Eye (tissue), 1 donor: ENCODE results near the gene DENND1A.
"Not testable (repeated sequence)": the region's sequence is repeated elsewhere in the genome, so short reads cannot be mapped to it uniquely, and the experiment has no call there.

Experiments
- DNase-seq: peaks from one replicate; pipeline ENCODE4 v3.0.0-alpha.2; 2015

DENND1A gene

DNA sequence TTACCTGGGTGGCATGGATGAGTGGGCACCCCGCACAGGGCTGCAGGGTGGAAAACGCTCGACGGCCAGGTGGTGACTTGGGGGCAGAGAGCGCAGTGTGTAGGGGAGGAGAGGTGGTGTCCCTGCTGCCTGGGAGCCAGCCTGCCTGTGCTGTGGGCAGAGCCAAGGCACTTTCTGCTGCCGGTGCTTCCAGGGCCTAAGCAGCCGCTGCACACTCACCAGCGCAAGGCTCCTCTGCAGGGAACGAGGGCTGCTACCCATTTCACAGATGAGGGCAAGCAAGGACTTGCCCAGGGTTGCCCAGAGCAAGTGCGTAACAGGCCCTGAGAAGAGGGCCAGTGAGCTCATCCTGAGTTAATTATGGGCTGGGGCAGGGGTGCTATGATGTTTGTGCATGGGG, 511.4 kb downstream of the DENND1A start:
- no peak for DNase-seq

DNA sequence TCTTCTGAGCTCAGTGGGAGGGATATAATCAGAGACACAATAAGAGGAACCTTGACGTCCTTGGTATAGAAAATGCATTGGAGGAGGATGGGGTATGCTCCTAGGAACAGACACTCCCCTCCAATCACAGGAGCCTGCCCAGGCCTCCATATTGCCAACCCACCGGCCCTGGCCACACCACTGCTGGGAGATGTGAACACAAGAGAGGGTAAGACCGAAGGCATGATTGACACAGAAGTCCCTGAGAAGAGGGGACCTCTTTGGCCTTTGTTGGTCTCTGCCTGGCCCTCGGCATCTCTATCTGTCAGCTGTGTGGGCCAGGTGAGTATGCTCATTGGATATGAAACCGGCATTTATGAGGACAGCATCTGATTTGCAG, 511.9 kb downstream of the DENND1A start:
- DNase-seq = no peak

DNA sequence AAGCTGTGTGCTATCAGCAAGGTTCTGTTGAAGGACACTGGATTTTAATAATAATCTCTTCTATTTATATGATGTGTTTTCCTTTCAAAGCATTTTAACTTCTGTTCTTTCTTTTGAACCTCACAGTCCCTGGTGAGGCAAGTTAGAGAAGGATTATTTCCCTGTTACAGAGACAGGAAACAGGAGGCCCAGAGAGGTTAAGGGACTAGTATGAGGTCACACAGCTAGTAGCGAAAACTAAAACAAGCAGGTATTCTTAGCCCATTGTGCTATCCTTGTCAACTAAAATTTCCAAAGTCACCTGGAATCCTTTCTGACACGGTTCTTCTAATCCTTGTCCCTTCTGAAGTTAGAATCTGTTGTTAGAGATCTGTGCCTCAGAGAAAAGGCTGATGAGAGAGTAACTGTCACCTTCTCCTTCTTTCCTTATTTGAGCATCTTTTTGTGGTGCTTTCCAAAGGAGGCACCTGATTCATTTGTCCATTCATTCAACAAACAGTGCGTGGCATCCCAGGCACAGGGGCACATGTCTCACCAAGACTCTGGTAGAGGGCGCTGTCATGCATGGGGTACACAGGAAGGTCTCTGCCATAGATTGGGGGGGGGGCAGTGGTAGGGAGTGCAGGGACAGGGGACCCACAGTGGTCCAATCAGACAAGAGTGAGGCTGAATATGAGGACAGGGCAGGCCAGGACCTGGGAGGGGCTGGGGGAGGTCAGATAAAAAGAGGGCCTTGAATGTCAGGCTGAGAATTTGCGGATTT, 512.5 kb downstream of the DENND1A start:
- DNase-seq = no peak

DNA sequence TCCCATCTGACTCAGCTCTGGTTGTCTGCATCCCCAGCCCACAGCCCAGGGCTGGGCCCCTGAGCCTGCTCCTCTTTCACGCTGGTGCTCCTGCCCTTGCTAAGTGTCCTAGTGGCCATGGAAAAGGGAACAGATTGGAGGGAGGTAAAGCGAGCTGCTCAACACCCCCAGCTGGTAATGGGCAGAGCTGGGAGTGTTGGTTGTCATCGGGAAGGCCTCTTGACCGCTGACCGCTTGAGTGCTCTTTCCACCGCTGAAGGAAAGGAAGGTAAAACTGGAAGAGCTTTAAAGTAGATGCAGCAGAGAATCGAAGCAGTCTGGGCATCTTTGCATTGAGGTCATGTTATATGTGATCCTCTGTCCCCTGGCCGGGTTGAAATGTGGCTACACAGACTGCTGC, 513.8 kb downstream of the DENND1A start:
- no peak for DNase-seq

DNA sequence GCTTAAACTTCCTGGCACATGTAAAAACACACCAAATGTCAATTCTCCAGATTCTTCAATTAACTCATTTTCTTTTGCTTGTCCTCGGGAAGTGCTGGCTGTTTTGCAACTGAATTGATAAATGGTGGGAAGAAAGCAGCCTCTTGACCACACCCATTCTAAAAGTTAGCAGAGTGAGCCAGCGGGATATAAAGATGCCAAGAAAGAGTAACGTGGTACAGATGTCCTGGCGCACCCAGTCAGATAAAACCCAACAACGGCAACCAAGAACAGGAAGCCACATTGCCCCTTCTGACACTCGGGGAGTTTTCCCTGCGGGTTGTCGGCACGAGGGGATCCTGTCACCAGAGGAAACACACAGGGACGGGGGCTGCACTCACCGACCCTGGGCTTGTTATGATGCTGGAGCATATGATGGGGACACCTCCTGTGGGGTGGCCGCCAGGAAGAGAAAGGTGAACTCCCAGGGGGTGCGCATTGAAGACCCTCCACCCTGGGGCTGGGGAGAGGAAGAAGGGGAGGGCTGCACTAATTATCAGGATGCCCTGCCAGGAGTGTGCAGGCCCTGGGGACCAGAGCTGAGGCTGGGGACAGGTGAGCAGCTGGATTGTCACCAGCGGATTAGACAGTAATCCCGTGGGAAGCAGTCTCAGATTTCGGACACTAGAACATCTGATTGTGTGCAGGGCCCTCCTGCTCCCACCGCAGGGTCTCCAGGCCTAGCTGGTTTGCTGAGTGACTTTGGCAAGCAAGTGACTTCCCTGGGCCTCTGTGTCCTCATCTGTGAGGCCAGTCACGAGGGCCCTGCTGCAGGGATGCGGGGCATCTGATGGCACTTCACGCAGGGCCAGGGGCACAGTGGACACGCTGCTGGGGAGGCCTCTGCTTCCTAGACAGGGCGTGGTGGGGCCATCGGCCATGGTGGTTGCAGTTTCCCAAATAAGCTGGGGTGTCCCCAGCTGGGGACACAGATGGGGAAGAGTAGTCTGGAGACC, 514.7 kb downstream of the DENND1A start:
- DNase-seq = no peak

DNA sequence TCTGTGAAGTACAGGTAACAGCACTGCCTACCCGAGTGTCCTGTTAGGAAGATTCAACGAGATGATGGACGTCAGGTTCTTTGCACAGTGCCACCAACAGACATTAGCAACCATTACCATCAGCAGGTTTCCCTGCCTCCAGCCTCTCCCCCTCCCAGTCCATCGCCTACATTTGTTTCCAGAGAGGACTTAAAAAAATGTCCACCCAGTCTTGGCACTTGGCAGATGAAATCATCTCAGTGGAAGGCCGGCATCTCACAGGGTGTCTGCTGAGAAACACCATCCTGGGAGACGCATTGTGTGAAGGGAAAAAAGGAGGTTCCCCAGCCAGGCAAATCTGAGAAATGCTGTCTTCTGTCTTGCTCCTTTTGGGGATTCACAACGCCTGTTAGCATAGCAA, 515.7 kb downstream of the DENND1A start:
- no peak for DNase-seq

DNA sequence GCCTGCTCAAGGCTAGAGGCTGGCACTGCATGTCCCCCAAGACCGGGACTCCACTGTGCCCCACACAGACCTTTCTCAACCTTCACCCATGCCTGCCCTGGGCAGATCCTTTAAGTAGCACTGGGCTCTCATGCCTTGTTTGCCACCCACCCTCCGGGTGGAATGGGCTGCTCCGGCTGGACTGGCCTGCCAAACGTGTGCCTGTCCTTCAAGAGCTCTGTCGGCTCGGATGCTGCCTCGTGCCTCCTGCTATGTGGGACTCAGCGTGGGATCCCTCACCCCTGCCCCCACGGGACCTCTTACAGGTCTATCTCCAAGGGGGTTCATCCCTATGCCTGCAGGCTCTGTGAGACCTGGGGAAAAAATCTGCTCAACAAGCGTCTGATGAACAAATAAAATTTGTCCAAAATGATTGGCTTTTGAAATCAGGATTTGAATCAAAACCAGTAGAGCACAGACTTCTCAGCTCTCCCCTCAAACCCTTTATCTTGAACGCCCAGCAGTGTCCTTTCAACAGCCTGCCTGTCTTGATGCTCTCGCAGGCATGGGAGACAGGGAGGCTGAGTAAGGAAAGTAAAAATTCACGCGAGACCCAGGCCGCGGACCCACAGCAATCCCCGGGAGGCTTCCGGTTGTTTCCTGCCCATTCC, 517.6 kb downstream of the DENND1A start:
- DNase-seq = no peak

DNA sequence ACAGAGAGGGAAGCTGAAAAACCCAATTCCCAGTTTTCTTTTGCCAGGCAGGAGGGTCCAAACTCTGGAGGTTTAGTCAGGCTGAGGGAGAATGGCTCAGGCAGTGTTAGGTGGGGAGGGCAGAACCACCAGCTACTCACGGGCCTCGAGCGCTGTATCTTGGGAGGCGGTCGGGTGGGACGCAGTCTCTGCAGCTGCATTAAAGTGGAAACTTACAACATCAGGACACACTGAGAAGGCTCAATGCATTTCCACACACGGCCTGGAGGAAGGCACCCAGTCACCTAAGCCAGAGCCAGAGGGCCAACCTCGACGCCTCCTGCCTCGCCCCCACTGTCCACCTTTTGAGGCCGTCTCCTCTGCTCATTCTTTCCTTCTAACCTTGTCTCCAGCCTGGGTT, 518.3 kb downstream of the DENND1A start:
- no peak for DNase-seq

DNA sequence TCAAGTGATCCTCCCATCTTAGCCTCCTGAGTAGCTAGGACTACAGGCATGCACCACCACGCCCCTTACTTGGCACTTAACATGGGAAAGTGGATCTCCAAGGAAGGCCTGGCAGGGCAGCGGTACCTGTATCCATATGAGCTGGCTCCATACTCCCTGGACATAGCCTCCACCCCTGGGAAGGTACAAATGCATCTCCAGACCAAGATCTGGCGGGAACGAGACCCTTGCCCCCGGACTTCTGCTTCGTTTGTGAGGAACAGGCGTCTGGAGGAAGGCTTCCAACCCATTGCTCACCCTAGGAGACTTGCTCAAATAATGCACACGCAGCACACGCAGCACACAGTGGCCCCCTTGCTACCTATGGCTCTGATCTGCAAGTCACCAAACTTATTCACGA, 518.7 kb downstream of the DENND1A start:
- DNase-seq = no peak

DNA sequence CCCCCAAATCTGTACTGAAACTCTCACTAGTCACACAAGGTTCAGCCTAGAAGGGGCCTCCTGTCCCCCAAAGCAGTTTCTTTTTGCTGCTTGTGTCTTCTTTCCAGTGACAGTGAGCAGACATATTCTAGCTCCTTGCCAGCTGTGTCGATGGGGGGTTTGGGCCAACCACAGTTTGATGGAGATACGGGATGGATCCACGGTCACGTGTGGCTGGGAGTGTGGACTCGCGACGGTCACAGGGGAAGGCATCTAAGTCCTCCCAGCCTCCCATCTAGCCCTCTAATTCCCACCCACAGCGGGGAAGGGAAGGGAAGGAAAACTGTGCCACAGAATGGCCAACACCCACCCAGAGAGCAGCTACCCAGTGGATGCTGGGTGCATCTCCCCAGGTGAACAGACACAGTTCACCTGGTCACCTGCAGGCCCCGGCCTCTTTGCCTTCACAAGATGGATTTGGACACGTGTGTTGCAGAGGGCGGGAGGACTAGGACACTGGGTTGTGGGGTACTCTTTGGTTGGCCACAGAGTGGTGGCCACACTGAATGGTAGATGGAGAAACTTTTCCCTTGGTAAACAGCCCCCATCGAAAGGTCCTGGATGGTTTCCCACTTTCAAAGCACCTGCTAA, 519.5 kb downstream of the DENND1A start:
- DNase-seq = no peak

DNA sequence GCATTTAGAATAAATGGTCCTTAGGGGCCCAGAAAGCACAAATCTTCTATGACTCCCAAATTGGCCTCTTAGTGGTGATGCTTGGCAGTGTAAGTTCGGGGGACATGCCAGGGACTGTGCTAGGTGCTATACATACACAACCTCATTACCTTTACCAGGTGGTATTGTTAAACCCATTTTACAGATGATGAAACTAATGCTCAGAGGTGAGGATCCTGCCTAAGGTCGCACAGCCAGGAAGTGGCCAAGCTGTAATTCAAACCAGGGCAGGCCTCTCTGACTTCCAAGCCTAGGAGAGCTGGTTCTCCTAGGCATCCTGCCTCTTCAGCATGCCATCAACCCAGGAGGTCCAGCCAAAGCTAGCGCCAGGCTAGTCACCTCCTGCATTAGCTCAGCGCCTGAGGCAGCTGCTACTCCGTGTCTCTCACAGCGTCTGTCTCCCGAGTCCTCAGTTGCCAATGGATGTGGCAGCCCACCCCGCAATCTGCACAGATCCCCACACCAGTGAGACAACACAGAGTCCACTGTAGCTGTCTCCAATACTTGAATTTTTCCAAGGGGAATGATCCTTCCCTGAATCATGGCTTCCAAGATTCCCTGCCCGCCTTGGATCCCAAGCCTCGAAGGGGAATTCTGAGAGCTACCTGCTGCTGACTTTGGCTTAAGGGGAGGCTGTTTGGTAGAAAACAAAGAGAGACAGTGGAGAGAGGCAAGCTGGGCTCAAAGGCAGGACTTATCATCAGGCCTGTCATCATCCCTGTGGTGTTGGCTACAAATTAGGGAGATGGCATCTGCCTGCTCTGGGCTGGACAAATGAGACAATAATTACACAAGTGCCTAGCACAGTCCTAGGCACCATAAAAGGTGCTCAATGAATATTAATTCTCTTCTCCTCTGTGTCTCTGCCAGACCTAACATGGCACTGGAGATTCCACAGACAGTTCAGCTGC, 521.3 kb downstream of the DENND1A start:
- DNase-seq = no peak

DNA sequence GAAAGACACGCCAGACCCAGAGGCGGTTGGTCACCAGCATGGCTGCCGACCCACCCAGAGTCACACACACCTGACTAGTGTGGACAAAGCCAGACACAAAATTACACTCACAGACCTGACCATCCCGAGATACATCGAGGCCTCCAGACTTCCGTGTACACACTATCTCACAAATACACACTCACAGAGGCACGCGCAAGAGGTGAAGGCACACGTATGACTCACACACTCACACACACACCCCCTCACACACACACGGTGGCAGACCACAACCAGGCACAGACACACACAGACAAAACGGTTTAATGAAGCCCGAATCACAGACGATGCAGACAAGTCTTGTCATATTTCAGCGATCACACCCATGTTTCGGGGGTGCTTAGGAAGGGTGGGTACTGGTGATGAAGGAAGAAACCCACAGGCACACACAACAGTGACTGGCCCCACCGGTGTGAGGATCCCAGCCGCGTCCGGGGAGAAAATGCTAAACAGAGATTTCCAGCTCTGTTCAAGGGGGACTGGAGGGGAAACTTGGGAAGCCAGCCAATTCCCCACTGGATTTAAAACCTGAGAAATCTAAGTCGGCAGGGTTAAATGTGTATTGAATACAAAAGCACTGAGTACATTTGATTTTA, 522.6 kb downstream of the DENND1A start:
- DNase-seq = peak; percentile 85

DNA sequence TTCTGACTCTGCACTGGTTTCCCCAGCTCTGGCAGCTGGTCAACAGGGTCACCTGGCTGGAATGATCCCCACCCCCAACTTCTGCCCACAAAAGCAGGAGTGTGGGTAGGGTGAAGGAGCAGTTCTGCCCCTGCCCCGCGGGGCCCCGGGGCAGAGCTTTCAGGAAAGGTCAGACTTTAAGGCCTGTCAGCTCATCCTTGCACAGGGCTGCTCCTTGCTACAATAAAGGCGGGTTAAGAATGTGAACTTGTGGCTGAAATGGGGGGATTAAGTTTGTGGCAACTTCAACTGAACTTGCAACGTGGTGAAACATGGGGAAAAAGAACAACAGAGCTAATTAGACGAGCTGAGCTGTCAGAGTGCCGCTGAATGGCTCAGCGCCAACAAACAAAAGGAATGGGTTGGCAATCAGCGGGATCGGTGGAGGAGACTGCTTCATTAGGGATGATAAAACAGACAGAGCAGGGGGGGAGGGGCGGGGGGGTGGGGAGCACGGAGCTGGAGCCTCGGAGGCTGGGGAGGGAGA, 523.2 kb downstream of the DENND1A start:
- DNase-seq = peak; percentile 93

DNA sequence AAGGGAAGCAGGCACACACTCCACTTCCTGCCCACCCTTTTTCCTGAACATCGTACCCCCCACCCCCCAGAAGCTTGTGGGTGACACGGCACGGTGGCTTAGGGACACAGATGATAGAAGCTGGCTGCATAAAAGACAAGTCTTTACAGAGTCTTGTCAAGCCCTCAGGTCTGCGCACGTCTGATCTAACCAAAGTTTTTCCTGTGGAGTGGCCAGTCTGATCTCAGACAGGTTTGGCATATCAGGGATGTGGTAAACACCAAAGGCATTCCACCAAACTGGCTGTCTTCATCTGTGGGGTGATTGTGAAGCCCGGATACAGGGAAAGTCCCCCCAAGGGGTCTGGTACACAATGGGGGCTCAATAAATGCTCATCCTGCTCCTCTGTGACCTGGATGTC, 523.9 kb downstream of the DENND1A start:
- DNase-seq = no peak

DNA sequence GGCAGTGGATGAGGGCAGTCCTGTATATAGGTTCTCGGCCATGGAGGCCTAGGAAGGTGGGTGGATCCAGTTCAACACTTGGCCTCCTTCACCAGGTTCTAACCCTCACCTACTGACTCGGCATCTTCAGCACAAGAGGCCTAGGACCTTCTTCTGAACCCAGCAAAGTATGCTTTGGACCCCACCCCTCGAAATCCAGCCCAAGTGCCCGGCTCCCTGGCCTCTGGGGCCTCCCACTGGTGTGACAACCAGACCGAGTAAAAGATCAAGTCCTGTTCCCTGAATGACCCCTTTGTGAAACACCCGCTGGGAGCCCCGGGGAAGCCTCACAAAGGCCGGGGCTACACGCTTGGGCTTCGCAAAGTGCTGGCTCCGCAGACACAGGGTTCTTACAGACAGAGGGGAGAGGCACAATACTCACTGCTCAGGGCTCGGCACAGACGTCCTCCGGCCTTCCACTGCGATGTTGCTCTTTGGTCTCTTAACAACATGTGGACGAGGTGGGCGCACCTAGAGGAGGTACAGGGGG, 526.9 kb downstream of the DENND1A start:
- no peak for DNase-seq

DNA sequence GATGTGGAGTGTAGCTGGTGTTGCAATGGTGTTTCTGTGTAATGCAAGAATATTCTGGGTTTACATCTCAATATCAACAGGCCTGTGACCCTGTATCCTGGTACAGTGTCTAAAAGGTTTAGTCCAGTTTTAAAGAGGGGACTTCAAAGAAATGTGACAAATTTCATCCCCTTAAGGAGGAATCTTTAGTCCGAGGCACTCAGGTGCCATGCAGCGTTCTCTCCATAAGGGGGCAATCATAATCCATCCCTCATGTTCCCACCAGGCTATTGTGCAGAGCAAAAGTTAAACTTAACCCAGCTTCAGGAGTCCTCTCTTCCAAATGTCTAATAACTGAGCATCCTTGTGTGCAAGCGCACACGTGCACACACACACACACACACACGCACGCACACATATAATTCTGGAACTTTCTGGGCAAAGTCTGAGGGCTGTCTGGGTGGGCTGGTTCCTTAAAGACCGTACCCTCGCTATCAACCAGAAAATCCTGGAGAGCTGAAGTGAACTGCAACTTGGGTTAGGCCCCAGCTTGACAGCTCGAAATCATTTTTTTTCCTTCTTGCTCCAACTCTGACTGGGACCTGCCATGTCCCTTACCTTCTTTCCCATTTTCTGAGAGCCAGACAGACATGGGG, 527.9 kb downstream of the DENND1A start:
- peak; percentile 91 for DNase-seq

DNA sequence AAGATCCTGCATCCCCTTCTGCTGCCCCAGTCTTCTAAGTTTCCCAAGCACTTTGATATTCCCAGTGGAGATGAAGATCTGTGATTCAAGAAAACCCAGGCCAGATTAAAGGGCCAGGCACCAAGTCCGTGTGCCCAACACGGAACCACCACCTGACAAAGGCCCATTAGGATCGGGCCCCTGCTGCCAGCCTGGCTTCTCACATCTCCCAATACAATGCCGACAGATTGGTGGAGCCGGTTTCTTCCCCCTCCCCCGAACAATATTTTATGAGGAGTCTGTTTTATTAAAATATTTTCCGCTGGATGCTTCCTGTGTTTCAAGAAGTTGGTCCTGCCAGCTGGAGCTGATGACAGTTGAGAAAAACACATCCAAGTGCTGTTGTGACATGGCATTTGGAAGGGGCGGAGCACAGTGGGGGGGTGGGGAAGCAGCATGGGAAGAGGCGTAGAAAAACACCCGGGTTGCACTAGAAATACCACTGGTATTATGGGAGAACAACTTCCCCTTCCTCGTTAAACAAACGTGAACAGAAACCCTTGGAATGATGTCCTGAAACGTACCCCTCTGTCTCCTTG, 528.9 kb downstream of the DENND1A start:
- no peak for DNase-seq

DNA sequence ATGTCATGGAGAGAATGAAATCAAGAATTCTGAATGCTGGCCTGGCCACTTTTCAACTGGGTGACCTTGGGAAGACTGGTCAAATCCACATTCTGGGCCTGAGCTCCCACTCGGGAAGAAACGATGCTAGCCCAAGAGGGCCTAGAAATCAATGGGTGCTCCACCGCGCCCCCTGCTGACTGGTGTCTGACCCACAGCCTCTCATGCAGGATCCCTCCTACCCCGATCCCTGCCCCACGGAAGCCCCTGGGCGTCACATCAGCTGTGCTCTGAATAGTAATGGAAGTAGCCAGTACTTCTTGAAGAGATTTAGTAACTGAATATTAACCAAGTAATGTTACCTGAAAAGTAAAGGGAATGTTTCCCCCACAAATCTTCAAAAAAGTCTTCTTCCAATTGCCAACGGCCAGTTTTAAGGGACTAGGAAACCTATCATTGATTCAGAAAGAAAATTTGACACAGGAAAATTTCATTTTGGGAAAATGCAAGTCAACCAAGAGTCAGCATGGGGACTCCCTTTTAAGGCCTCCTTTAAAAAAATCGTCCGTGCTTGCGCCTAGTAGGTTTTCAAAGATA, 530.0 kb downstream of the DENND1A start:
- no peak for DNase-seq

DNA sequence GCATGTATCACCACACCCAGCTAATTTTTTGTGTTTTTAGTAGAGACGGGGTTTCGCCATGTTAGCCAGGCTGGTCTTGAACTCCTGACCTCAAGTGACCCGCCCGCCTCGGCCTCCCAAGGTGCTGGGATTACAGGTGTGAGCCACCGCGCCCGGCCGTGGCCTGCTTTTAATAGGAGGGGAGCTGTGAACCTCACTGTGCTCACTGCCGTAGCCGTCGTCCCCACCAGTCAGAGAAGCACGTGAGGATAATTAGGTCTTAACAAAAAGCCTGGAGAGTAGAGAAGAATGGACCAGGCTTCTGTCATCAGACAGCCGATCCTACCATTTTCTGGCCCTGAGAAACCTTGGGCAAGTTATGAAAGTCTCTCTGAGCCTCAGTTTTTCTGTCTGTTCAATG, 531.0 kb downstream of the DENND1A start:
- not testable (repeated sequence) for DNase-seq

DNA sequence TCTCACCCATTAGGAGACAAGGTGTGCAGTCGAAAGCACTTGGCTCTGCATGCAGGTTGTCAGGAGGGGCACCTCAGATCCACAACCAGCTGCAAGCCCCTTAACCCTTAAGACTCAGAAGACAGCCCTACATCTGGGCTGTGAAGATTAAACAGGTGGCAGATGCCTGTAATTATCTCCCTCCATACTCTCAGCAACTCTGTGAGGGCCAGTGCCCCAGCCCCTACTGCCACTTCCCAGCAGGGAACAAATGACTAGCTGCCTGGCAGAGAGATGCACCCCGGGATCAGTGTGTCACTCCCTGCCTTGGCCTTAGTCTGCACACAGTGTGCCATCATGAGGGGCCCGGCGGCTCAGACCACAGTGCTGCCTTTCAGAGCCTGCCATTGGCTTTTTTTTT, 532.0 kb downstream of the DENND1A start:
- DNase-seq = no peak
